SK-N-SH treated with all-trans-retinoic acid at 6 μM for 48 hours (cell line): Measurements from ENCODE around the gene NUBP1.

Source experiments
- ATAC-seq: fragments of 200-7000 bp; cut with Tn5 transposase; 3 replicates; pipeline ENCODE4 v1.9.1; 2020; ENCODE audit warnings: mild to moderate bottlenecking, moderate library complexity
- ARNTL ChIP-seq: fragments of 450-650 bp; formaldehyde crosslinking; IDR thresholded peaks from 2 replicates; pipeline ENCODE4 v1.5.0; 2020; ENCODE audit warnings: low read depth, mild to moderate bottlenecking, moderate library complexity, borderline replicate concordance
- BACH2 ChIP-seq: fragments of 250-450 bp; sonication (Bioruptor Pico); IDR thresholded peaks from 2 replicates; pipeline ENCODE4 v1.9.0; 2021; ENCODE audit warnings: mild to moderate bottlenecking, borderline replicate concordance
- CSDC2 ChIP-seq: fragments of 250-450 bp; sonication (Bioruptor Pico); IDR thresholded peaks from 2 replicates; pipeline ENCODE4 v1.5.0; 2020; ENCODE audit warnings: mild to moderate bottlenecking, moderate library complexity
- GLIS3 ChIP-seq: fragments of 250-450 bp; sonication (Bioruptor Pico); IDR thresholded peaks from 2 replicates; pipeline ENCODE4 v1.5.0; 2020; ENCODE audit warnings: mild to moderate bottlenecking, moderate library complexity
- ISL1 ChIP-seq: fragments of 250-450 bp; sonication (Bioruptor Pico); IDR thresholded peaks from 2 replicates; pipeline ENCODE4 v2.1.2; 2022; ENCODE audit warnings: mild to moderate bottlenecking, moderate library complexity
- OSR1 ChIP-seq: fragments of 250-450 bp; sonication (Bioruptor Pico); IDR thresholded peaks from 2 replicates; pipeline ENCODE4 v1.8.0; 2022; ENCODE audit warnings: moderate library complexity, mild to moderate bottlenecking, inconsistent platforms
- PATZ1 ChIP-seq: fragments of 250-450 bp; sonication (Bioruptor Pico); IDR thresholded peaks from 2 replicates; pipeline ENCODE4 v1.8.0; 2020; ENCODE audit warnings: mild to moderate bottlenecking, moderate library complexity, borderline replicate concordance
- POU6F1 ChIP-seq: fragments of 250-450 bp; sonication (Bioruptor Pico); IDR thresholded peaks from 2 replicates; pipeline ENCODE4 v1.8.0; 2021; ENCODE audit warnings: low read depth, mild to moderate bottlenecking, moderate library complexity, borderline replicate concordance
- PPARA ChIP-seq: fragments of 250-450 bp; sonication (Bioruptor Pico); IDR thresholded peaks from 2 replicates; pipeline ENCODE4 v1.5.0; 2020; ENCODE audit warnings: mild to moderate bottlenecking, borderline replicate concordance
- SNAI2 ChIP-seq: fragments of 250-450 bp; sonication (Bioruptor Pico); IDR thresholded peaks from 2 replicates; pipeline ENCODE4 v1.5.0; 2020; ENCODE audit warnings: mild to moderate bottlenecking, moderate library complexity
- TCF4 ChIP-seq: fragments of 250-450 bp; sonication (Bioruptor Pico); IDR thresholded peaks from 2 replicates; pipeline ENCODE4 v1.8.0; 2021; ENCODE audit warnings: mild to moderate bottlenecking, moderate library complexity, borderline replicate concordance
- TOX ChIP-seq: fragments of 250-450 bp; sonication (Bioruptor Pico); IDR thresholded peaks from 2 replicates; pipeline ENCODE4 v1.8.0; 2021; ENCODE audit warnings: mild to moderate bottlenecking, moderate library complexity, borderline replicate concordance
- TSHZ2 ChIP-seq: fragments of 250-450 bp; sonication (Bioruptor Pico); IDR thresholded peaks from 2 replicates; pipeline ENCODE4 v1.5.0; 2020; ENCODE audit warnings: mild to moderate bottlenecking, moderate library complexity
- ZC3H10 ChIP-seq: fragments of 250-450 bp; sonication (Bioruptor Pico); IDR thresholded peaks from 2 replicates; pipeline ENCODE4 v1.5.1; 2021; ENCODE audit warnings: mild to moderate bottlenecking, moderate library complexity
- ZFP3 ChIP-seq: fragments of 250-450 bp; sonication (Bioruptor Pico); IDR thresholded peaks from 2 replicates; pipeline ENCODE4 v1.5.0; 2020; ENCODE audit warnings: mild to moderate bottlenecking, moderate library complexity
- ZNF565 ChIP-seq: fragments of 450-650 bp; formaldehyde crosslinking; conservative IDR thresholded peaks from 2 replicates; pipeline ENCODE4 v1.5.0; 2020; ENCODE audit warnings: low read depth, mild to moderate bottlenecking, moderate library complexity
- ZNF70 ChIP-seq: fragments of 450-650 bp; formaldehyde crosslinking; IDR thresholded peaks from 2 replicates; pipeline ENCODE4 v1.5.0; 2020; ENCODE audit warnings: mild to moderate bottlenecking, moderate library complexity
- ZNF8 ChIP-seq: fragments of 450-650 bp; formaldehyde crosslinking; IDR thresholded peaks from 2 replicates; pipeline ENCODE4 v1.5.0; 2020; ENCODE audit warnings: mild to moderate bottlenecking, moderate library complexity
- TF ChIP-seq, protein P1 (sequence below): fragments of 250-450 bp; sonication (Bioruptor Pico); IDR thresholded peaks from 2 replicates; pipeline ENCODE4 v1.5.1; 2020; ENCODE audit warnings: low read depth, mild to moderate bottlenecking, moderate library complexity

Gene NUBP1

GRCh38 chr16:10817514-10817913 lies 73.9 kb downstream of the NUBP1 start:
- no peak for ATAC-seq
- no peak for TF ChIP-seq POU6F1 (CRISPR knock-in tag)
- no peak for TF ChIP-seq TOX
- TF ChIP-seq ZNF70 (CRISPR knock-in tag) = no peak
- no peak for TF ChIP-seq ZNF565 (CRISPR knock-in tag)
- no peak for TF ChIP-seq BACH2 (CRISPR knock-in tag)
- TF ChIP-seq PPARA (CRISPR knock-in tag) = no peak
- TF ChIP-seq OSR1 (CRISPR knock-in tag) = no peak
- no peak for TF ChIP-seq CSDC2 (CRISPR knock-in tag)
- TF ChIP-seq ARNTL = no peak

- peak; percentile 62 for ATAC-seq
- TF ChIP-seq ZFP3 (CRISPR knock-in tag) = no peak
- no peak for TF ChIP-seq TSHZ2 (CRISPR knock-in tag)
- TF ChIP-seq PPARA (CRISPR knock-in tag) = no peak
- no peak for TF ChIP-seq ZNF70 (CRISPR knock-in tag)
- no peak for TF ChIP-seq OSR1 (CRISPR knock-in tag)
- no peak for TF ChIP-seq TOX
- no peak for TF ChIP-seq TCF4 (CRISPR knock-in tag)
- no peak for TF ChIP-seq ARNTL
- TF ChIP-seq CSDC2 (CRISPR knock-in tag) = no peak
- TF ChIP-seq, protein P1, sequence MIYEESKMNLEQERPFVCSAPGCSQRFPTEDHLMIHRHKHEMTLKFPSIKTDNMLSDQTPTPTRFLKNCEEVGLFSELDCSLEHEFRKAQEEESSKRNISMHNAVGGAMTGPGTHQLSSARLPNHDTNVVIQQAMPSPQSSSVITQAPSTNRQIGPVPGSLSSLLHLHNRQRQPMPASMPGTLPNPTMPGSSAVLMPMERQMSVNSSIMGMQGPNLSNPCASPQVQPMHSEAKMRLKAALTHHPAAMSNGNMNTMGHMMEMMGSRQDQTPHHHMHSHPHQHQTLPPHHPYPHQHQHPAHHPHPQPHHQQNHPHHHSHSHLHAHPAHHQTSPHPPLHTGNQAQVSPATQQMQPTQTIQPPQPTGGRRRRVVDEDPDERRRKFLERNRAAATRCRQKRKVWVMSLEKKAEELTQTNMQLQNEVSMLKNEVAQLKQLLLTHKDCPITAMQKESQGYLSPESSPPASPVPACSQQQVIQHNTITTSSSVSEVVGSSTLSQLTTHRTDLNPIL (CRISPR knock-in tag) = no peak
- no peak for TF ChIP-seq BACH2 (CRISPR knock-in tag)
- no peak for TF ChIP-seq ZNF8
- no peak for TF ChIP-seq GLIS3 (CRISPR knock-in tag)
- TF ChIP-seq ZC3H10 (CRISPR knock-in tag) = no peak
- TF ChIP-seq ISL1 (CRISPR knock-in tag) = no peak
- no peak for TF ChIP-seq PATZ1
- no peak for TF ChIP-seq SNAI2 (CRISPR knock-in tag)
Measured at GRCh38 chr16:10817963-10818941, 74.6 kb downstream of the NUBP1 start, which contains the start of gene TVP23A. Gene TVP23A, minus strand, starts transcription at chr16:10818794. Its CDS starts 301 bp downstream, at chr16:10818493.
